Activated T-cell treated with anti-CD3 and anti-CD28 coated beads for 1 hour (primary cell): ENCODE data around the gene ACOT8.
"Not testable (repeated sequence)": the region's sequence is repeated elsewhere in the genome, so short reads cannot be mapped to it uniquely, and the experiment has no call there.

Experiments
- DNase-seq: peaks from one replicate; pipeline ENCODE4 v3.0.0-alpha.2; 2020; ENCODE audit warnings: low read depth

The ACOT8 gene

GRCh38 chr20:45827030-45827652, 30.1 kb downstream of the ACOT8 start, which contains the start of gene TNNC2:
TSS of gene TNNC2 (minus strand) at chr20:45827312. CDS start at chr20:45827248, 64 bp downstream.
- DNase-seq: no peak

GRCh38 chr20:45826381-45827019, 30.7 kb downstream of the ACOT8 start:
- DNase-seq: no peak

- peak; percentile 27 for DNase-seq
These were observed 33.0 kb downstream of the ACOT8 start for GRCh38 chr20:45823949-45824835.

- DNase-seq: no peak
These were observed 34.3 kb downstream of the ACOT8 start for GRCh38 chr20:45822857-45823256.

GRCh38 chr20:45821947-45822346, 35.2 kb downstream of the ACOT8 start:
- DNase-seq: no peak

GRCh38 chr20:45819466-45819865, 37.7 kb downstream of the ACOT8 start:
- no peak for DNase-seq

- no peak for DNase-seq
These were observed 39.0 kb downstream of the ACOT8 start for GRCh38 chr20:45818239-45818638.

GRCh38 chr20:45817376-45818194, 39.6 kb downstream of the ACOT8 start:
- no peak for DNase-seq

GRCh38 chr20:45816951-45817350, 40.2 kb downstream of the ACOT8 start:
- DNase-seq: no peak

- no peak for DNase-seq
These were observed 42.9 kb downstream of the ACOT8 start for GRCh38 chr20:45814314-45814713.

GRCh38 chr20:45813489-45813888, 43.7 kb downstream of the ACOT8 start:
- DNase-seq: no peak

GRCh38 chr20:45813006-45813340, 44.2 kb downstream of the ACOT8 start:
- no peak for DNase-seq

- DNase-seq: peak; percentile 85
These were observed 44.8 kb downstream of the ACOT8 start, which contains the start of gene UBE2C for GRCh38 chr20:45812157-45813005. TSS of gene UBE2C (plus strand) at chr20:45812644. CDS start at chr20:45812696, 52 bp downstream.

- no peak for DNase-seq
These were observed 46.8 kb downstream of the ACOT8 start for GRCh38 chr20:45810191-45810970.

- no peak for DNase-seq
These were observed 55.3 kb downstream of the ACOT8 start for GRCh38 chr20:45801851-45802250.

GRCh38 chr20:45798935-45799642, 58.1 kb downstream of the ACOT8 start:
- DNase-seq: peak; percentile 52

- DNase-seq: not testable (repeated sequence)
These were observed 59.2 kb downstream of the ACOT8 start for GRCh38 chr20:45797955-45798354.

GRCh38 chr20:45797510-45797909, 59.7 kb downstream of the ACOT8 start:
- not testable (repeated sequence) for DNase-seq

- DNase-seq: no peak
These were observed 60.7 kb downstream of the ACOT8 start for GRCh38 chr20:45796337-45797065.
